ENCODE data around the gene C7orf25.

The C7orf25 gene

GRCh38 chr7:42939457-42940240 is 27.8 kb upstream of the C7orf25 start:
- no peak for DNase-seq (ENCODE audit: extremely low read depth, low read depth)

GRCh38 chr7:42935861-42936260 is 24.0 kb upstream of the C7orf25 start:
- DNase-seq (ENCODE audit: extremely low read depth, low read depth), result no peak

More at GRCh38 chr7:42939457-42940240, 27.8 kb upstream of the C7orf25 start:
- TF ChIP-seq CTCF (IDR thresholded peaks at IDR 0.05; ENCODE audit: low read depth, low read length, missing control alignments), result no peak
- no peak overlapping the region for H3K4me3 ChIP-seq (replicated peaks; ENCODE audit: low read depth, low read length)

DNA sequence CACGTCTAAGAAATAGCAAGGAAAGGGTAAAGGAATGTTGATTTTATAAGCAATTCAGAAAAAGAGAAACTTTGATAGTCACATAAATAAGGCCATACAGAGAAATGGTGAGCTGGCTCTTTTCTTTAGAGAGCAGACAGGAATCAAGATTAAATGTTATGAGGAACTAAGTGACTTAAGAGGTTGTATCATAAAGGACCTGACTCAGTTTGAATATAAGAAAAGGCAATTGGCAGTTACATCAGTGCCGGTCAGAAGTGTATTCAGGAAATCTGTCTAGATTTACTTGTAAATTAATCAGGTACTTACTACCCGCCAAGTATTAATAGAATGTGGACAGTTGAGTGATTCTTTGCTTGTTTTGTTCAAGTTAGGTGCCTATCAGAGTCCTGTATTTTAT is 22.4 kb upstream of the C7orf25 start:
- TF ChIP-seq CTCF (IDR thresholded peaks at IDR 0.05; ENCODE audit: low read depth, low read length, missing control alignments), result no peak
- peak overlapping the region; percentile 84 for H3K4me3 ChIP-seq (replicated peaks; ENCODE audit: low read depth, low read length)
- no peak for DNase-seq (ENCODE audit: extremely low read depth, low read depth)

More at GRCh38 chr7:42935861-42936260, 24.0 kb upstream of the C7orf25 start:
- no peak for TF ChIP-seq CTCF (IDR thresholded peaks at IDR 0.05; ENCODE audit: low read depth, low read length, missing control alignments)
- no peak overlapping the region for H3K4me3 ChIP-seq (replicated peaks; ENCODE audit: low read depth, low read length)

- no peak for DNase-seq (ENCODE audit: extremely low read depth, low read depth)
- H3K4me3 ChIP-seq (replicated peaks; ENCODE audit: low read depth, low read length), result peak overlapping the region; percentile 84
- TF ChIP-seq CTCF (IDR thresholded peaks at IDR 0.05; ENCODE audit: low read depth, low read length, missing control alignments), result no peak
Observed at GRCh38 chr7:42932811-42933591, 21.1 kb upstream of the C7orf25 start.

GRCh38 chr7:42931834-42932651 is 20.2 kb upstream of the C7orf25 start, which contains the start of the genes MRPL32 and PSMA2:
Gene MRPL32 (plus strand): TSS chr7:42932376. CDS start chr7:42932387, 11 bp downstream.
Gene PSMA2 (minus strand): TSS chr7:42932174. CDS start chr7:42932158, 16 bp downstream.
- TF ChIP-seq CTCF (IDR thresholded peaks at IDR 0.05; ENCODE audit: low read depth, low read length, missing control alignments), result no peak
- DNase-seq (ENCODE audit: extremely low read depth, low read depth), result peak; percentile 96
- H3K4me3 ChIP-seq (replicated peaks; ENCODE audit: low read depth, low read length), result peak within 1 kb of the TSS; percentile 84

DNA sequence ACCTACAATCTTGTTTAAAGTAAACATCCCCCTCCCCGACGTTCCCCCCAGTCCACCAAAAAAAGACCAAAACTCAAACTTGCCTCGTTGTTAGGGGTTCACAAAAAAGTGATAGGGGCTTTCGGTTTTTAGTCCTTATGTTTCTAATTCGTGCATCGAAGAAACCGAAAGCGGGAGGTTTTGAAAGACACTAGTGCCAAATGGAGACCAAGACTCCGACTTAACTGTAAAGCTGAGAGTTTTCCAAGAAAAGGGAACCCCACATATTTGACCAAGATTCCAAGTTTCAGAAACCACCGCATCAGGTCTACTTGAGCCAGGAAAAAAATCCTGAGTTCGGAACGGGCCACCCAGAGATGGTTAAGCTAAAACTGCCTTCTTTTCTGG is 19.6 kb upstream of the C7orf25 start:
- no peak for TF ChIP-seq CTCF (IDR thresholded peaks at IDR 0.05; ENCODE audit: low read depth, low read length, missing control alignments)
- DNase-seq (ENCODE audit: extremely low read depth, low read depth), result no peak
- H3K4me3 ChIP-seq (replicated peaks; ENCODE audit: low read depth, low read length), result peak overlapping the region; percentile 84

Measured in HFF-Myc (cell line).